ENCODE results near the gene MYO5B. TPM values are rescaled to one million over a fixed set of nuclear protein-coding genes. Genes with fewer than 3 reads are reported as not detected.
A peak's percentile ranks its signal among the peaks of the same experiment; 100 is the strongest.

The MYO5B gene
- total RNA-seq, 5 donors from 2014 or later (not counting 1 experiment from before 2014, with no cell fraction given): 0.09 to 0.72 (median 0.50) TPM; not detected in 2

- peaks cover 2 to 13% of the 10 kb centered on the region in 2 experiments for H3K4me1 ChIP-seq (ENCODE audit: control insufficient read depth in 1 of 2, extremely low read depth in 1 of 2, insufficient read depth in 2 of 2, low read length in 2 of 2)
- peaks cover 29 to 41% of the 10 kb centered on the region in 2 experiments for H3K27me3 ChIP-seq (replicated peaks in 1 of 2; ENCODE audit: control insufficient read depth in 2 of 2, extremely low read depth in 1 of 2, insufficient read depth in 2 of 2, low read length in 1 of 2)
- ChIA-PET CTCF (no interaction called here), POLR2A (no interaction called here)
- no peak overlapping the region for H3K27ac ChIP-seq (ENCODE audit: low read length)
- Mint-ChIP-seq H3K9me3 (peaks cover 0 to 13% (median 3%) of the 10 kb centered on the region in 3 donors), H3K27ac (no peak overlapping the region), H3K36me3 (peaks cover 3% of the 10 kb centered on the region), H3K4me1 (peaks cover 13 to 20% (median 13%) of the 10 kb centered on the region in 3 donors), H3K4me3 (no peak overlapping the region), H3K27me3 (peaks cover 51 to 72% of the 10 kb centered on the region in 2 donors)
- ATAC-seq (replicated peaks in 1 of 4) (no peak), DNase-seq (no peak)
- H3K9me3 ChIP-seq: no peaks in the 10 kb centered on the region
- WGBS (ENCODE audit: insufficient coverage): 70% methylated on average over 2 of the region's 5 CpGs
- H3K4me3 ChIP-seq (ENCODE audit: control insufficient read depth in 1 of 2, extremely low read depth in 1 of 2, low read length in 1 of 2): no peak overlapping the region
- H3K36me3 ChIP-seq (ENCODE audit: control insufficient read depth in 2 of 2, extremely low read depth in 1 of 2, insufficient read depth in 1 of 2, low read length in 1 of 2): no peaks in the 10 kb centered on the region
Measured at GRCh38 chr18:50199346-50199855, 4.5 kb upstream of the MYO5B start.

DNA sequence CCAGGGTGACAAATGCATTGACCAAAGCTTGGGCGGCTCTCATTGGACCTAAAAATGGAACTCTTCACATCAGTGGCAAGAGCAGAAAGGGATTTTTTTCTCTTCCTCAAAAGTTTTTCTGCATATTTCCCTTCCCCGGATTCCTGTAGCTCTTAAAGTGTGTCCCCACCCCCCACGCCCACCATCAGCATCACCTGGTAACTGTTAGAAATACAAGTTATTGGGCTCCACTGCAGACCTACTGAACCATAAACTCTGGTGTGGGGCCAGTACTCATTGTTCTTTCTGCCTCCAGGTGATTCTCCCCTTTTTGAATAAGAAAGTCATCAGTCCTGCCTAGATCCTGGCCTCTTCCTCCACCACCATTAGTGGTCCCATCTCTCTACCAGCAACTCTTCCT, 1.3 kb upstream of the MYO5B start:
- POLR2A ChIA-PET: no interaction called here
- ATAC-seq (replicated peaks in 1 of 4) (no peak), DNase-seq (no peak)
- Histone ChIP-seq H3K27me3 (replicated peaks in 1 of 2; ENCODE audit: control insufficient read depth in 2 of 2, extremely low read depth in 1 of 2, insufficient read depth in 2 of 2, low read length in 1 of 2) (peaks cover 22 to 43% of the 10 kb centered on the region in 2 experiments), H3K9me3 (no peaks in the 10 kb centered on the region), H3K27ac (ENCODE audit: low read length) (no peak overlapping the region), H3K36me3 (ENCODE audit: control insufficient read depth in 2 of 2, extremely low read depth in 1 of 2, insufficient read depth in 1 of 2, low read length in 1 of 2) (no peaks in the 10 kb centered on the region), H3K4me3 (ENCODE audit: control insufficient read depth in 1 of 2, extremely low read depth in 1 of 2, low read length in 1 of 2) (no peak overlapping the region), H3K4me1 (ENCODE audit: control insufficient read depth in 1 of 2, extremely low read depth in 1 of 2, insufficient read depth in 2 of 2, low read length in 2 of 2) (peaks cover 2 to 19% of the 10 kb centered on the region in 2 experiments)
- Mint-ChIP-seq H3K4me1 (peaks cover 11 to 22% (median 16%) of the 10 kb centered on the region in 3 donors), H3K9me3 (peaks cover 0 to 12% (median 3%) of the 10 kb centered on the region in 3 donors), H3K4me3 (peak overlapping the region in 2 of 3 donors; percentile 1 to 71), H3K27ac (no peak overlapping the region), H3K27me3 (peaks cover 56 to 78% of the 10 kb centered on the region in 2 donors), H3K36me3 (peaks cover 3% of the 10 kb centered on the region)
- whole genome bisulfite sequencing (ENCODE audit: insufficient coverage): 79% methylated on average over 3 of the region's 3 CpGs
- CTCF ChIA-PET: interaction anchor here in 1 of 2 donors (0.7 kb wide), 2 partner anchors 22 to 297 kb away, joined by 4 to 5 read pairs; no protein-coding TSS in a partner anchor

GRCh38 chr18:50195689-50196088, 742 bp upstream of the MYO5B start:
- Histone ChIP-seq H3K4me3 (ENCODE audit: control insufficient read depth in 1 of 2, extremely low read depth in 1 of 2, low read length in 1 of 2) (peak overlapping the region in 1 of 2 donors; percentile 38), H3K4me1 (ENCODE audit: control insufficient read depth in 1 of 2, extremely low read depth in 1 of 2, insufficient read depth in 2 of 2, low read length in 2 of 2) (peaks cover 2 to 19% of the 10 kb centered on the region in 2 experiments), H3K36me3 (ENCODE audit: control insufficient read depth in 2 of 2, extremely low read depth in 1 of 2, insufficient read depth in 1 of 2, low read length in 1 of 2) (no peaks in the 10 kb centered on the region), H3K27ac (ENCODE audit: low read length) (no peak overlapping the region), H3K9me3 (no peaks in the 10 kb centered on the region), H3K27me3 (replicated peaks in 1 of 2; ENCODE audit: control insufficient read depth in 2 of 2, extremely low read depth in 1 of 2, insufficient read depth in 2 of 2, low read length in 1 of 2) (peaks cover 25 to 43% of the 10 kb centered on the region in 2 experiments)
- ChIA-PET CTCF (interaction anchor here (0.7 to 1.2 kb wide), 3 partner anchors 22 to 297 kb away, joined by 4 to 8 read pairs (median 5); no protein-coding TSS in a partner anchor), POLR2A (interaction anchor here in 1 of 2 donors (0.6 kb wide), 1 partner anchor 912 kb away, joined by 6 read pairs; no protein-coding TSS in a partner anchor)
- no peak for DNase-seq
- no peak for ATAC-seq (replicated peaks in 1 of 4)
- 58% methylated on average over 4 of the region's 10 CpGs for WGBS (ENCODE audit: insufficient coverage)
- H3K36me3 Mint-ChIP-seq: peaks cover 3% of the 10 kb centered on the region
- H3K27ac Mint-ChIP-seq: no peak overlapping the region
- peaks cover 59 to 75% of the 10 kb centered on the region in 2 donors for H3K27me3 Mint-ChIP-seq
- peaks cover 0 to 6% (median 3%) of the 10 kb centered on the region in 3 donors for H3K9me3 Mint-ChIP-seq
- H3K4me1 Mint-ChIP-seq: peaks cover 11 to 22% (median 16%) of the 10 kb centered on the region in 3 donors
- H3K4me3 Mint-ChIP-seq: peak overlapping the region; percentile 46 to 71 (median 64)

DNA sequence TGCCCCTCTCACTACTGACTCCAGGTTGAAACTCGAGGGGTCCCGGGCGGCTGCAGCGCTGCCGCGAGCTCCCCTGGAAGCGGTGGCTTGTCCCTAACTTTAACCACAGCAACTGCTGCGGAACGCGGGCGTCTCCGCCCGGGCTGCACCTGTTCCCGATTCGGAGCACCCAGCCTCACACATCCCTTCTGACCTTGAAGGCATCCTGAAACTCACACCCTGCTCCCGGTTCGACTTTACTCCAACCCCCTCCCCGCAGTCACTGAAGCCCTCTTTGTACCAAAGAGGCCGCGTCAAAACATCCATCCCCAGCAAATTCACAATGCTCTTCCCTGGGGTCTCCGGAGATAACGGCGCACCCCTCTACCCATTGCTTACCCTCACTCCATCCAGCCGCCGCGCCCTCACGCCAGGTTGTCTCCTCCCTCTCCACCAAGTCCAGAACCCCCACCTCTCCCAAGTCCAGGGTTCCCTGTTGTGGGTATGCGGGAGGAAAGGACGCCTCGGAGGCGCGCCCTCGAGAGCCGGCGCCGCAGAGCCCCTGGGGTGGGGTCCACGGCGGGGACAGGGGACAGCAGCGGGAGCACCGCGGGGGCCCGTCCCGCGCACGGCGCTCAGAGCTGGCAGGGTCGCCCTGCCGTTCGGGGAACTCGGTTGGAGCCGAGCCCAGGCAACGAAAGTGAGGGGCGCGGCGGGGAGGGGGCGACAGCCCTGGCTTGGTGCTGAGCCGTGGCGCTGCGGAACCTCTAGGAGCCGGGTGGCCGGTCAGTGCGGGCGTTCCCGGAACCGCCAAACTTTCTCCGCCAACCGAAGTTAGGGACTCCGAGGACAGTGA, 934 bp downstream of the MYO5B start:
- WGBS (ENCODE audit: insufficient coverage): 1% methylated on average over 54 of the region's 68 CpGs
- no peak overlapping the region for H3K27ac Mint-ChIP-seq
- H3K4me3 Mint-ChIP-seq: peak overlapping the region; percentile 56 to 58 (median 57)
- Histone ChIP-seq H3K9me3 (no peaks in the 10 kb centered on the region), H3K36me3 (ENCODE audit: control insufficient read depth in 2 of 2, extremely low read depth in 1 of 2, insufficient read depth in 1 of 2, low read length in 1 of 2) (no peaks in the 10 kb centered on the region), H3K27me3 (replicated peaks in 1 of 2; ENCODE audit: control insufficient read depth in 2 of 2, extremely low read depth in 1 of 2, insufficient read depth in 2 of 2, low read length in 1 of 2) (peaks cover 30 to 39% of the 10 kb centered on the region in 2 experiments), H3K27ac (ENCODE audit: low read length) (no peak overlapping the region), H3K4me1 (ENCODE audit: control insufficient read depth in 1 of 2, extremely low read depth in 1 of 2, insufficient read depth in 2 of 2, low read length in 2 of 2) (peaks cover 2 to 19% of the 10 kb centered on the region in 2 experiments), H3K4me3 (ENCODE audit: control insufficient read depth in 1 of 2, extremely low read depth in 1 of 2, low read length in 1 of 2) (peak overlapping the region in 1 of 2 donors; percentile 51)
- peaks cover 11 to 22% (median 16%) of the 10 kb centered on the region in 3 donors for H3K4me1 Mint-ChIP-seq
- CTCF ChIA-PET: no interaction called here
- ATAC-seq (replicated peaks in 1 of 4): peak in 1 of 4 experiments; percentile 8
- no peaks in the 10 kb centered on the region for H3K36me3 Mint-ChIP-seq
- no peaks in the 10 kb centered on the region for H3K9me3 Mint-ChIP-seq
- peaks cover 55 to 67% of the 10 kb centered on the region in 2 donors for H3K27me3 Mint-ChIP-seq
- DNase-seq: no peak
- POLR2A ChIA-PET: no interaction called here

GRCh38 chr18:50192995-50193795, 1.8 kb downstream of the MYO5B start:
- 20% methylated on average over 22 of the region's 31 CpGs for WGBS (ENCODE audit: insufficient coverage)
- ChIA-PET CTCF (no interaction called here), POLR2A (no interaction called here)
- H3K9me3 Mint-ChIP-seq: no peaks in the 10 kb centered on the region
- Histone ChIP-seq H3K4me3 (ENCODE audit: control insufficient read depth in 1 of 2, extremely low read depth in 1 of 2, low read length in 1 of 2) (no peak overlapping the region), H3K4me1 (ENCODE audit: control insufficient read depth in 1 of 2, extremely low read depth in 1 of 2, insufficient read depth in 2 of 2, low read length in 2 of 2) (peaks cover 2 to 19% of the 10 kb centered on the region in 2 experiments), H3K36me3 (ENCODE audit: control insufficient read depth in 2 of 2, extremely low read depth in 1 of 2, insufficient read depth in 1 of 2, low read length in 1 of 2) (no peaks in the 10 kb centered on the region), H3K27ac (ENCODE audit: low read length) (no peak overlapping the region), H3K9me3 (no peaks in the 10 kb centered on the region), H3K27me3 (replicated peaks in 1 of 2; ENCODE audit: control insufficient read depth in 2 of 2, extremely low read depth in 1 of 2, insufficient read depth in 2 of 2, low read length in 1 of 2) (peaks cover 28 to 36% of the 10 kb centered on the region in 2 experiments)
- H3K27me3 Mint-ChIP-seq: peaks cover 53 to 62% of the 10 kb centered on the region in 2 donors
- H3K4me3 Mint-ChIP-seq: peak overlapping the region; percentile 56 to 58 (median 57)
- H3K27ac Mint-ChIP-seq: no peak overlapping the region
- no peak for DNase-seq
- H3K4me1 Mint-ChIP-seq: peaks cover 11 to 22% (median 16%) of the 10 kb centered on the region in 3 donors
- no peaks in the 10 kb centered on the region for H3K36me3 Mint-ChIP-seq
- ATAC-seq (replicated peaks in 1 of 4): no peak

DNA sequence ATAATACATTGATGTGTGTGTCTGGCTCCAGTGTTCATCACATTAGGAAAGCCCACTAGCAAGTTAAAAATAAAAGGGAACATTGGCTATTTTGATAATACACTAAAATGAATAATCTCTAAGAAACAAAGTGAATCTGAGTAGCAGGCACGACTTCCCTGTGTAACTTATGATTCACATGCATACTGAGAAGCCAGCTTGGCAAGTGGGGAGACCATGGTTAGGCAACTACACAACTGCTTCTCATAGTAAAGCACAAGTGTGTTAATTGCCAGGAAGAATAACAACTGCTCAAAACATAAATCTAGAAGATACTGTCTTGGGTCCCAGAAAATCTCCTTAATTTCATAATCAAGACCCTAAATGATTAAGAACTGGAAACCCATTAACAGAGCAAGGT, 4.0 kb downstream of the MYO5B start:
- H3K4me1 Mint-ChIP-seq: peaks cover 11 to 17% (median 16%) of the 10 kb centered on the region in 3 donors
- no peak for DNase-seq
- H3K9me3 ChIP-seq: no peaks in the 10 kb centered on the region
- H3K4me3 ChIP-seq (ENCODE audit: control insufficient read depth in 1 of 2, extremely low read depth in 1 of 2, low read length in 1 of 2): no peak overlapping the region
- POLR2A ChIA-PET: no interaction called here
- no peaks in the 10 kb centered on the region for H3K9me3 Mint-ChIP-seq
- H3K27ac Mint-ChIP-seq: no peak overlapping the region
- no peaks in the 10 kb centered on the region for H3K36me3 ChIP-seq (ENCODE audit: control insufficient read depth in 2 of 2, extremely low read depth in 1 of 2, insufficient read depth in 1 of 2, low read length in 1 of 2)
- H3K36me3 Mint-ChIP-seq: no peaks in the 10 kb centered on the region
- ATAC-seq (replicated peaks in 1 of 4): no peak
- no CpG with 5 or more reads among the region's 1 CpG for WGBS (ENCODE audit: insufficient coverage)
- H3K27me3 ChIP-seq (replicated peaks in 1 of 2; ENCODE audit: control insufficient read depth in 2 of 2, extremely low read depth in 1 of 2, insufficient read depth in 2 of 2, low read length in 1 of 2): peaks cover 23 to 25% of the 10 kb centered on the region in 2 experiments
- H3K27ac ChIP-seq (ENCODE audit: low read length): no peak overlapping the region
- peaks cover 46 to 48% of the 10 kb centered on the region in 2 donors for H3K27me3 Mint-ChIP-seq
- CTCF ChIA-PET: no interaction called here
- H3K4me3 Mint-ChIP-seq: no peak overlapping the region
- peaks cover 2 to 19% of the 10 kb centered on the region in 2 experiments for H3K4me1 ChIP-seq (ENCODE audit: control insufficient read depth in 1 of 2, extremely low read depth in 1 of 2, insufficient read depth in 2 of 2, low read length in 2 of 2)
